HCT116 (cell line): ENCODE data around the gene ADGRB3.

Source experiments
- CEBPB ChIP-seq: IDR thresholded peaks from 2 replicates; pipeline ENCODE4 v1.6.1; 2012; ENCODE audit warnings: low read depth
- CTCF ChIP-seq, 3 experiments: fragments of 200-600 bp in 1 of 3; sonication (generic) in 1 of 3; IDR thresholded peaks in 2 of 3; conservative IDR thresholded peaks in 1 of 3; 2 replicates each; pipeline ENCODE4 v1.5.1; 2012 to 2017; ENCODE audit warnings: low read depth in 2 of 3, low read length in 2 of 3, antibody characterized with exemption in 1 of 3, borderline replicate concordance in 1 of 3, control low read depth in 1 of 3, mild to moderate bottlenecking in 1 of 3, mixed read lengths in 1 of 3, mixed run types in 1 of 3, moderate library complexity in 1 of 3; ENCODE audit not compliant: insufficient read depth in 1 of 3
- EZH2 ChIP-seq: fragments of 200-600 bp; sonication (generic); IDR thresholded peaks from 2 replicates; pipeline ENCODE4 v1.6.1; 2017; ENCODE audit warnings: antibody characterized with exemption, mixed run types
- EZH2phosphoT487 ChIP-seq: fragments of 200-600 bp; IDR thresholded peaks from 2 replicates; pipeline ENCODE4 v1.6.1; 2018; ENCODE audit warnings: antibody characterized with exemption, borderline replicate concordance
- FOSL1 ChIP-seq: IDR thresholded peaks from 2 replicates; pipeline ENCODE4 v1.6.1; 2012; ENCODE audit warnings: low read depth
- MAX ChIP-seq: IDR thresholded peaks from 2 replicates; pipeline ENCODE4 v1.6.1; 2012
- POLR2A ChIP-seq: IDR thresholded peaks from 2 replicates; pipeline ENCODE4 v1.7.0; 2011; ENCODE audit warnings: borderline replicate concordance; ENCODE audit not compliant: insufficient read depth, insufficient read length; ENCODE audit errors: extremely low read depth
- RAD21 ChIP-seq: IDR thresholded peaks from 2 replicates; pipeline ENCODE4 v1.6.1; 2012; ENCODE audit warnings: low read depth, mild to moderate bottlenecking
- YY1 ChIP-seq: IDR thresholded peaks from 2 replicates; pipeline ENCODE4 v1.6.1; 2011; ENCODE audit warnings: low read length, low read depth, moderate library complexity, mild to moderate bottlenecking; ENCODE audit not compliant: insufficient replicate concordance; ENCODE audit errors: extremely low read depth
- ZNF274 ChIP-seq: fragments of 200-500 bp; sonication (Bioruptor generic); IDR thresholded peaks from 2 replicates; pipeline ENCODE4 v1.6.1; 2014; ENCODE audit warnings: mild to moderate bottlenecking, low read depth, low read length, inconsistent platforms

DNA sequence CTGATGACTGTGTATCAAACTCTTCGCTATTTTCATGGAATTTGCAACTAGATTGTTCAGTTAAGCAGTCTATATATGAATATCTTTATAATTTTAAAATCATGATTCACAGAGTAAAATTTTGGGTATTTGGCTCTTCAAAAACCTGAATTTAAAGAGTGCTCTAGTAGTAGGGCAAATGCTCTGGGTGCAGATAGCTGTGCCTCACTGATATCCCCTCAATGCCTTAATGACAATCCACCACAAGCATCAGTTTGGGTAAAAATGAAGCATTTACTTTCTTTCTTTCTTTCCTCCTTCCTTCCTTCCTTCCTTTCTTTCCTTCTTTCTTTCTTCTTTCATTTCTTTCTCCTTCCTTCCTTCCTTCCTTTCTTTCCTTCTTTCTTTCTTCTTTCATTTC, 239.7 kb downstream of the ADGRB3 start:
- TF ChIP-seq ZNF274 (no peak), EZH2phosphoT487 (no peak), CTCF (IDR thresholded peaks at IDR 0.05 in 2 of 3, conservative IDR thresholded peaks at IDR 0.05 in 1 of 3; ENCODE audit: borderline replicate concordance in 1 of 3, insufficient read depth in 1 of 3, low read depth in 2 of 3, low read length in 2 of 3) (no peak), POLR2A (no peak), FOSL1 (no peak), RAD21 (no peak), MAX (no peak), EZH2 (no peak), YY1 (no peak), CEBPB (no peak)
